ENCODE results near the gene SPDYC.
A peak's percentile ranks its signal among the peaks of the same experiment; 100 is the strongest.
"Not testable (repeated sequence)": the region's sequence is repeated elsewhere in the genome, so short reads cannot be mapped to it uniquely, and the experiment has no call there.

SPDYC gene

DNA sequence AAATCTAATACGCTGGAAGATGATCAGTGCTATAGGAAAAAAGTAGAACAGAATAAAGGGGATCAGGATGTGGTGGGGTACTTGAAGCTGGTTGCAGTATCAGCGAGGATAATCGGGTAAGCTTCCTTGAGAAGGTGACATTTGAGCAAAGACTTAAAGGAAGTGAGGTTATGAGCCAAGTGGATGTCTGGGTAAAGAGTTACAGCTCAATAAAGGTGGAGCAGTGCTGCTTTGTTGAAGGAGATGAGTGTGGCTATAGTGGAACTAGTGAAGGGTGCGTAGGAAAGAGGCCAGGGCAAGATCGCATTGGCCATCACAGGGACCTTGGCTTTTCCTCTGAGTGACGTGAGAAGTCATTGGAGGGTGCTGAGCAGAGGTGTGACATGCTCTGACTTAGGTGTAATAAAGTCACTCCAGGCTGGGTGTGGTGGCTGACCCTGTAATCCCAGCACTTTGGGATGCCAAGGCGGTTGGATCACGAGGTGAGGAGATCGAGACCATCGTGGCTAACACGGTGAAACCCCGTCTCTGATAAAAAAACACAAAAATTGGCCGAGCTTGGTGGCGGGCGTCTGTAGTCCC lies 33.4 kb upstream of the SPDYC start:
- Histone ChIP-seq H3K27me3 (ENCODE audit: control insufficient read depth, insufficient read depth, low read length) (no peaks in the 10 kb centered on the region), H3K4me3 (ENCODE audit: low read length) (no peak overlapping the region), H3K36me3 (ENCODE audit: control insufficient read depth, insufficient read depth, low read length) (peaks cover 12% of the 10 kb centered on the region), H3K4me1 (ENCODE audit: control insufficient read depth, insufficient read depth, low read length) (peaks cover 31% of the 10 kb centered on the region), H3K9me3 (ENCODE audit: control insufficient read depth, low read length) (no peaks in the 10 kb centered on the region), H3K9ac (ENCODE audit: low read length) (no peak overlapping the region)

GRCh38 chr11:65141896-65142494 lies 28.0 kb upstream of the SPDYC start:
- H3K4me1 ChIP-seq (ENCODE audit: control insufficient read depth, insufficient read depth, low read length): no peaks in the 10 kb centered on the region
- H3K27me3 ChIP-seq (ENCODE audit: control insufficient read depth, insufficient read depth, low read length): no peaks in the 10 kb centered on the region
- no peaks in the 10 kb centered on the region for H3K36me3 ChIP-seq (ENCODE audit: control insufficient read depth, insufficient read depth, low read length)
- H3K4me3 ChIP-seq (ENCODE audit: low read length): no peak overlapping the region
- no peak overlapping the region for H3K9ac ChIP-seq (ENCODE audit: low read length)
- no peaks in the 10 kb centered on the region for H3K9me3 ChIP-seq (ENCODE audit: control insufficient read depth, low read length)

- Histone ChIP-seq H3K4me1 (ENCODE audit: control insufficient read depth, insufficient read depth, low read length) (no peaks in the 10 kb centered on the region), H3K4me3 (ENCODE audit: low read length) (no peak overlapping the region)
Observed at GRCh38 chr11:65147352-65148075, 22.5 kb upstream of the SPDYC start.

GRCh38 chr11:65148657-65149056 lies 21.4 kb upstream of the SPDYC start:
- Histone ChIP-seq H3K9me3 (ENCODE audit: control insufficient read depth, low read length) (no peaks in the 10 kb centered on the region), H3K36me3 (ENCODE audit: control insufficient read depth, insufficient read depth, low read length) (no peaks in the 10 kb centered on the region), H3K27me3 (ENCODE audit: control insufficient read depth, insufficient read depth, low read length) (no peaks in the 10 kb centered on the region), H3K4me1 (ENCODE audit: control insufficient read depth, insufficient read depth, low read length) (no peaks in the 10 kb centered on the region), H3K4me3 (ENCODE audit: low read length) (no peak overlapping the region), H3K9ac (ENCODE audit: low read length) (no peak overlapping the region)

More at GRCh38 chr11:65147352-65148075, 22.5 kb upstream of the SPDYC start:
- Histone ChIP-seq H3K9ac (ENCODE audit: low read length) (no peak overlapping the region), H3K36me3 (ENCODE audit: control insufficient read depth, insufficient read depth, low read length) (no peaks in the 10 kb centered on the region), H3K9me3 (ENCODE audit: control insufficient read depth, low read length) (no peaks in the 10 kb centered on the region), H3K27me3 (ENCODE audit: control insufficient read depth, insufficient read depth, low read length) (no peaks in the 10 kb centered on the region)

GRCh38 chr11:65150131-65150508 lies 19.9 kb upstream of the SPDYC start:
- H3K4me3 ChIP-seq (ENCODE audit: low read length); H3K27me3 ChIP-seq (ENCODE audit: control insufficient read depth, insufficient read depth, low read length); H3K9me3 ChIP-seq (ENCODE audit: control insufficient read depth, low read length); H3K4me1 ChIP-seq (ENCODE audit: control insufficient read depth, insufficient read depth, low read length); H3K36me3 ChIP-seq (ENCODE audit: control insufficient read depth, insufficient read depth, low read length): not testable (repeated sequence)
- peak overlapping the region; percentile 26 for H3K9ac ChIP-seq (ENCODE audit: low read length)

- Histone ChIP-seq H3K4me1 (ENCODE audit: control insufficient read depth, insufficient read depth, low read length) (no peaks in the 10 kb centered on the region), H3K27me3 (ENCODE audit: control insufficient read depth, insufficient read depth, low read length) (no peaks in the 10 kb centered on the region), H3K9ac (ENCODE audit: low read length) (peak overlapping the region; percentile 26), H3K9me3 (ENCODE audit: control insufficient read depth, low read length) (no peaks in the 10 kb centered on the region), H3K4me3 (ENCODE audit: low read length) (no peak overlapping the region), H3K36me3 (ENCODE audit: control insufficient read depth, insufficient read depth, low read length) (no peaks in the 10 kb centered on the region)
Observed at GRCh38 chr11:65150509-65151299, 19.3 kb upstream of the SPDYC start.

GRCh38 chr11:65151331-65151899 lies 18.6 kb upstream of the SPDYC start:
- Histone ChIP-seq H3K9ac (ENCODE audit: low read length) (no peak overlapping the region), H3K36me3 (ENCODE audit: control insufficient read depth, insufficient read depth, low read length) (no peaks in the 10 kb centered on the region), H3K27me3 (ENCODE audit: control insufficient read depth, insufficient read depth, low read length) (no peaks in the 10 kb centered on the region), H3K4me3 (ENCODE audit: low read length) (no peak overlapping the region), H3K9me3 (ENCODE audit: control insufficient read depth, low read length) (no peaks in the 10 kb centered on the region), H3K4me1 (ENCODE audit: control insufficient read depth, insufficient read depth, low read length) (no peaks in the 10 kb centered on the region)

GRCh38 chr11:65152122-65152521 lies 17.9 kb upstream of the SPDYC start:
- Histone ChIP-seq H3K4me3 (ENCODE audit: low read length) (no peak overlapping the region), H3K9me3 (ENCODE audit: control insufficient read depth, low read length) (no peaks in the 10 kb centered on the region), H3K36me3 (ENCODE audit: control insufficient read depth, insufficient read depth, low read length) (no peaks in the 10 kb centered on the region)

DNA sequence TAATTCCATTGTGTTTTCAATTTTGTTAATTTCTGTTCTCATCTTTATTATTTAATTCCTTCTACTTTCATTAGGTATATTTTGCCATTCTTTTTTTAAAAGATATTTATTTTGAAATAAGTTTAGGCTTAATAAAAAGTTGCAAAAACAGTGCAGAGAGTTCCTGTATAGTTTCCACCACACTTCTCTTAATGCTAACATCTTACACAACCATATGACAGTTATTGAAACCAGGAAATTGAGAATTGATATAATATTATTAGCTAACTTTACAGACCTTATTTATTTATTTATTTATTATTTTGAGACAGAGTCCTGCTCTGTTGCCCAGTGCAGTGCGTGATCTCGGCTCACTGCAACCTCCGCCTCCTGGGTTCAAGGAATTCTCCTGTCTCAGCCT lies 13.8 kb upstream of the SPDYC start:
- no peaks in the 10 kb centered on the region for H3K36me3 ChIP-seq (ENCODE audit: control insufficient read depth, insufficient read depth, low read length)
- H3K9ac ChIP-seq (ENCODE audit: low read length): no peak overlapping the region
- no peaks in the 10 kb centered on the region for H3K9me3 ChIP-seq (ENCODE audit: control insufficient read depth, low read length)
- H3K4me1 ChIP-seq (ENCODE audit: control insufficient read depth, insufficient read depth, low read length): no peaks in the 10 kb centered on the region
- H3K27me3 ChIP-seq (ENCODE audit: control insufficient read depth, insufficient read depth, low read length): peaks cover 3% of the 10 kb centered on the region
- H3K4me3 ChIP-seq (ENCODE audit: low read length): no peak overlapping the region

More at GRCh38 chr11:65152122-65152521, 17.9 kb upstream of the SPDYC start:
- no peak overlapping the region for H3K9ac ChIP-seq (ENCODE audit: low read length)
- H3K4me1 ChIP-seq (ENCODE audit: control insufficient read depth, insufficient read depth, low read length): no peaks in the 10 kb centered on the region
- no peaks in the 10 kb centered on the region for H3K27me3 ChIP-seq (ENCODE audit: control insufficient read depth, insufficient read depth, low read length)

DNA sequence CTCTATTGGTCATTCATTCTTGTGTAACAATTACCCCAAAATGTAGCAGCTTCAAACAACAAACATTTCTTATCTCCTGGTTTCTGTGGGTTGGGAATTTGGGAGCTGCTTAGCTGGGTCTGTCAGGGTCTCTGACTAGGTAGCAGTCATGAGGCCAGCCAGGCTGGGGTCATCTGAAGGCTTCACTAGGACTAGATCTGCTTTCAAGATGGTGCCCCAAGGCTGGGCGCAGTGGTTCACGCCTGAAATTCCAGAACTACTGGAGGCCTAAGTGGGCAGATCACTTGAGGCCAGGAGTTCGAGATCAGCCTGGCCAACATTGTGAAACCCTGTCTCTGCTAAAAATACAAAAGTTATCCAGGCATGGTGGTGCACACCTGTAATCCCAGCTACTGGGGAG lies 13.1 kb upstream of the SPDYC start:
- H3K4me1 ChIP-seq (ENCODE audit: control insufficient read depth, insufficient read depth, low read length): no peaks in the 10 kb centered on the region
- no peak overlapping the region for H3K9ac ChIP-seq (ENCODE audit: low read length)
- no peak overlapping the region for H3K4me3 ChIP-seq (ENCODE audit: low read length)
- H3K27me3 ChIP-seq (ENCODE audit: control insufficient read depth, insufficient read depth, low read length): peaks cover 3% of the 10 kb centered on the region
- H3K9me3 ChIP-seq (ENCODE audit: control insufficient read depth, low read length): no peaks in the 10 kb centered on the region
- no peaks in the 10 kb centered on the region for H3K36me3 ChIP-seq (ENCODE audit: control insufficient read depth, insufficient read depth, low read length)

DNA sequence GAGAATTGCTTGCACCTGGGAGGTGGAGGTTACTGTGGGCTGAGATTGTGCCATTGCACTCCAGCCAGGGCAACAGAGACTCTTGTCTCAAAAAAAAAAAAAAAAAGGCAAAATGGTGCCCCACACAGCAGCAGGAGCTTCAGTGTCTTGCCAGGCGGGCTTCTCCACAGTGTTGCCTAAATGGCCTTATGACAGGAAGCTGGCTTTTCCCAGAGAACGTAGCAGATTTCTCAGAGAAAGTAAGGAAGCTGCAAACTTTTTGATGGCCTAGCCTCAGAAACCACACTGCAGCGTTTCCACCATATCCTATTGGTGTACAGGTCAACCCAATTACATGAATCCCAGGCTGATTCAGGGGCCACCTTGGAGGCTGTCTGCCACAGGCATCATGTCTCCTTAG lies 12.7 kb upstream of the SPDYC start:
- no peaks in the 10 kb centered on the region for H3K36me3 ChIP-seq (ENCODE audit: control insufficient read depth, insufficient read depth, low read length)
- H3K4me3 ChIP-seq (ENCODE audit: low read length): no peak overlapping the region
- peaks cover 3% of the 10 kb centered on the region for H3K27me3 ChIP-seq (ENCODE audit: control insufficient read depth, insufficient read depth, low read length)
- no peak overlapping the region for H3K9ac ChIP-seq (ENCODE audit: low read length)
- no peaks in the 10 kb centered on the region for H3K4me1 ChIP-seq (ENCODE audit: control insufficient read depth, insufficient read depth, low read length)
- H3K9me3 ChIP-seq (ENCODE audit: control insufficient read depth, low read length): no peaks in the 10 kb centered on the region

GRCh38 chr11:65159012-65159411 lies 11.0 kb upstream of the SPDYC start:
- H3K27me3 ChIP-seq (ENCODE audit: control insufficient read depth, insufficient read depth, low read length): peaks cover 3% of the 10 kb centered on the region
- H3K4me1 ChIP-seq (ENCODE audit: control insufficient read depth, insufficient read depth, low read length): no peaks in the 10 kb centered on the region
- H3K9ac ChIP-seq (ENCODE audit: low read length): no peak overlapping the region
- H3K4me3 ChIP-seq (ENCODE audit: low read length): no peak overlapping the region
- no peaks in the 10 kb centered on the region for H3K9me3 ChIP-seq (ENCODE audit: control insufficient read depth, low read length)
- no peaks in the 10 kb centered on the region for H3K36me3 ChIP-seq (ENCODE audit: control insufficient read depth, insufficient read depth, low read length)
